RPMI8226 (cell line): ENCODE measurements around the gene ACOXL.

Experiments
- DNase-seq: peaks from one replicate; pipeline ENCODE4 v3.0.0-alpha.2; 2015

The ACOXL gene

DNA sequence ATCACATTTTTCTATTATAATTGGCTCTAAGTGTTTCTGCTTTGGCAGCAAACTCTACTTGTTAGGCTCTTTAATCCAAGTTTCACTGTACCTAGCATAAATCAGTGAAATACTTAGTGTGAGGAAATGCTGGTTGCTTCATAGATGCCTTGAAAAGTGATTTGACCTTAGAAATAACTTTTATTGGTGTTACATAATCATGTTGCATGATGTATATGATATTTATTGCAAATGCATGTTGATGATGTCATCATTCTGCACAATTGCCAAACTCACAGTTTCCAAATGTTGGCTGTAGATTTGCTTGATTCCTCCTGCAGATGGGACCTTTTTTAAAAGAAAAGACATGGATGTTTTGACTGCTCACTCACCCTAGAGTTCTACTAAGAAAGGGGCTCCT is 250.8 kb downstream of the ACOXL start:
- DNase-seq = no peak

- no peak for DNase-seq
Measured at GRCh38 chr2:110984694-110985490, 252.5 kb downstream of the ACOXL start.

DNA sequence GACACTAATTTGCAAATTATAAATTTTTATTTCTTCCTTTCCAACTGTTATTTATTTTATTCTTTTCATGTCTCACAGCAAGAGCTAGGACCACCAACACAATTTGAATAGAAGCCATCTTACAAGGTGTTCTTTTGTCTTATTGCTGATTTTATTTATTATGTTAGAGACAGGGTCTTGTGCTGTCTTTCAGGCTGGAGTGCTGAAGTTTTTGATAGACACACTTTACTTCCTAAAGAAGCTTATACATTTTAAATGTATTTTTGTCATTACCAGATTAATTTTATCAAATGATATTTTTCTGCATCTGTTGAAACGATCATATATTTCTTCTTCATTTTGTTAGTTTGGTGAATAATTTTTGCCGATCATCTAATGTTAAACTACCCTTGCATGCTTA is 258.1 kb downstream of the ACOXL start:
- DNase-seq = no peak

DNA sequence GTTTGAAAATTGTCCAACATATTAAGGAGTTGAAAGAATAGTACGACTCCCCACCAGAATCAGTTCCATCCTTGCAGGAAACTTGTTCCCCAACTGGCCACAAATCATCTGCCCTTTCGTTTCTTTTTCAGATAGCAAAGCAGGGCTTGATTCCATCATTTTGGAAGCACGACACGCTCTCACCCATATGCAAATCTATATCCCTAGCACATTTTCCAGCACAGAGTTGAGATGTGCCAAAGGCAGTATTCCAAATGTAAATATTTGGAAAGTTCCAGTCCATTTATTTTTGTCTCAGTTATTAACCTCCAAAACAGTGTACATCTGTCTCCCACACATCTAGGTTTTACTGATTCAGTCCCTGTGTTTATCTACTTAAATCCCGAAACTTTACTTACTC is 259.5 kb downstream of the ACOXL start:
- DNase-seq = no peak

DNA sequence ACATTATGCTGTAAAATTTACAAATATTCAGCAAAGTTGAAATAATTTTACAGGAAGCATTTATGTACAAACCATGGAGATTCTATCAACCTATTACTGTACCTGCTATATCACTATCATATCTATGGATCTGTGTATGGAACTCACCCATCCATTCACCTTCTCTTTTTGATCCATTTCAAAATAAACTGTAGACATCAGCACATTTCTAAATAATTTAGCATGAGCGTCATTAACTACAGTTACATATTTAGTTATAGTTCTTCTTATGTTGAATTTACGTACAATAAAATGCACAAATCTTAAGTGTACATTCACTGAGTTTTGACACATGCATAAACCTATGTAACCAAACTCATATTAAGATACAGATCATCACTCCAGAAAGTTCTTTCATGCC is 260.5 kb downstream of the ACOXL start:
- no peak for DNase-seq

DNA sequence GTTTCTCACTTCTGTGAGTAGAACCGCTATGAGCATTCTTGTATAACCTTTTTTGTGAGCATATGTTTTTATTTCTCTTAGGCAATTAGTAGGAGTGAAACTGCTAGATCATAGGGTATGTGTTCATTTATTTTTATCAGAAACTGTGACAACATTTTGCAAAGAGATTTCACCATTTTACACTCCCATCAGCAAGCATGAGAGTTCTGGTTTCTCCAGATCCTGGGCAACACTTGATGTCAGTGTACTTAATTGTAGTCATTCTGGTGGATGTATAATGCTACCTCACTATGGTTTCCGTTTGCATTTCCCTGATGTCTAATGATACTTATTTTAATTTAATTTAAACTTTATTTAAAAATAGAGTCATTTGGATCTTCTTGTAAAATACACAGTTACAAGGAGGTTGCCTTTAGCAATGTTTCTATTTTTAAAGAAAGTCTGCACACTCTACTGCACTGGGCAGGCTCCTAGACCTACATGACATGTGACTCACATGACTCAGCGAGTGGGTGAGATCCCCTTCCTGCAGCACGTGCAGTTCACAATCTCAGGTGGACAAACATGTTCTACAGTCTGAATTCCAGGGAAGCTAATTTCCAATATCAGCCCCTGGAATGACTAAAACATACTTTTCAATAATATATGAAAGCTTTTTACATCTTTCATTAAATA is 261.3 kb downstream of the ACOXL start:
- DNase-seq = no peak

DNA sequence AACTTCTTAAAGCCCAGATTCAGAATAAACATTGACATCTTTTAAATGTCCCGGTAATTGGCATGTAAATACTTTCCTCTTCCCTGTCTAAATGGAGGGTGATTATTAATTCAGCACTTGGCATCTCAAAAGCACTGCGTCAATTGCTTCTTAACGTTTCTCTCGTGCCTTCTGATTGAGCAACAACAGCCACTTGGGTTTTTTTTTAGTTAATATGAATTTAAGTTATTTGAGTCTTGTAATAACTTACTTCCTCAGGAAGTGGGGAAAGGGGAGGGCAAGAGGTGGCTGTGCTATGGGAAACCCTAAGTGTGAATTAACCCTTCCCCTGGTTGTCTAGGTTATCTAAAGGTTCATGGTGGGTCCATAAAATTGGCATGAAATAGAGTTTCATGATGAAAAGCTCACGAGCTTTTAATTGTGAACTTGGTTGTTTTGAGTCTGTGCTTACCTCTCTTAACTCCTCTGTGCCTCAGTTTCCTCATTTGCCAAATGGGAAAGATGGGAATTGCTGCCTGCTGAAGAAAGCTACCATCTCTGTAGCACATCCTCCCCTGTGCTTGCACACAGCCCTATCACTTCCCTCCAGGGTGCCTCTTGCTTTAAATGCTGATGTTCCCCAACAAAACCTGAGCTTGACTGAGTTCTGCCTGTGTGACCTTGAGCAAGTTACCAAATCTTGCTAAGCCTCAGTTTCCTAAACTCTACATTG is 262.0 kb downstream of the ACOXL start:
- DNase-seq = no peak

DNA sequence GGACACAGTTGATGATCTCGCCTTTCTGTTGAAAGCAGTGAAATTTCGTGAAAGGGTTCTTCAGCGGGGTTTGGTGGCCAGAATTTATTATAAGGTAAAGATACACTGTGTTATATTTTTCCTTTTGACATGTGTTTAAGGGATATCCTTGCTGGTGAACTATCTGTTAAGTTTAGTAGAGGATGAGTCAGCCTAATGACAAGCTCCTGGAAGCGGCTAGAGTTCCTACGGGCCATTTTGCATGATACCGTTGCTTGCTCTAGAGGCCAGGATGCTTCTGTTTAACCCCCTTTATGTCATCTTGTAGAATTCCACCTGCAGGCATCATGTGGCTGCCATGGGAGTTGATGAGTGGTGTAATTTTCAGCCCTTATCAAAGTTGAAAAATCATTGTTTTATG is 263.5 kb downstream of the ACOXL start:
- DNase-seq = no peak

DNA sequence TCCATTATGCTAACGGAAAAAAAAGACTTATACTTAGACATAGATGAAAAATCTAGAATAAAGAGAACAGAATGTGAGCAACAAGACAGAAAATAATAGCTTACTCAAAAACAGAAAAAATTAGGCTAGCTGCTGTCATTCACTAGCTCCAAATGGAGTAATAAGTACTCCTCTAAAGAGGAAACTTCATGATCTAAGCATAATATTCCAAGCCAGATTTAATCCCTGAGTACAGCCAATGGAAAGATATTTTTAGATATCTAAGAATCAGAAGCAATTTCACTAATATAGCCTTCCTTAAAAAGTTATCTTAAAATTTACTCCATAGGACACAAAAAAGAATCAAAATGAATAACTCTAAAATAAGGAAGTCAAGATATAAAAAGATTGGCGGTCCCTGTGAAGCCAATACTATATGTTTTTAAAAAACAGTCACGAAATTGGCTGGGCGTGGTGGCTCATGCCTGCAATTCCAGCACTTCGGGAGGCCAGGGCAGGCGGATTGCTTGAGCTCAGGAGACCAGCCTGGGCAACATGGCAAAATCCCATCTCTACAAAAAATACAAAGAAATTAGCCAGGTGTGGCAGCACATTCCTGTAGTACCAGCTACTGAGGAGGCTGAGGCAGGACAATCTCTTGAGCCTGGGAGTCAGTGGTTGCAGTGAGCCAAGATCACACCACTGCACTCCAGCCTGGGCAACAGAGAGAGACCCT is 265.1 kb downstream of the ACOXL start:
- no peak for DNase-seq

- no peak for DNase-seq
Measured at GRCh38 chr2:110998311-110998710, 265.9 kb downstream of the ACOXL start.

DNA sequence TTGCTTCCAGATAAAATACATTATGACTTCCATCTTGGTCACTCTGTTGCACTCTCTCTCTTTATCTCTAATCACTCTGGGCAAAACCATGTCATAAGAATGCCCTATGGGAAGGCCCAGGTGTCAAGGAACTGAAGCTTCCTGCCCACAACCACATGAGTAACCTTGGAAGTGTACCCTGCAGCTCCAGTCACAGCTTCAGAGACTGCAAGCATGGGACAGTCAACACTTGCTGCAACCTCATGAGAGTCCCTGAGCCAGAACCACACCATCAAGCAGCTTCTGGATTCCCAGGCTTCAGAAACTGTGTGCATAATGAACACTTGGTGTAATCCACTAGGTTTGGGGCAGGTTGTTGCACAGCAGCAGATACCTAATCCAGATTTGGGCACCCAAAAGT is 267.3 kb downstream of the ACOXL start:
- DNase-seq = no peak

- no peak for DNase-seq
Measured at GRCh38 chr2:111005307-111005706, 272.9 kb downstream of the ACOXL start.

- DNase-seq = no peak
Measured at GRCh38 chr2:111005821-111006220, 273.4 kb downstream of the ACOXL start.

GRCh38 chr2:111007757-111008688 is 275.6 kb downstream of the ACOXL start:
- no peak for DNase-seq

- no peak for DNase-seq
Measured at GRCh38 chr2:111011218-111011617, 278.8 kb downstream of the ACOXL start.

- no peak for DNase-seq
Measured at GRCh38 chr2:111015283-111015995, 283.1 kb downstream of the ACOXL start.

DNA sequence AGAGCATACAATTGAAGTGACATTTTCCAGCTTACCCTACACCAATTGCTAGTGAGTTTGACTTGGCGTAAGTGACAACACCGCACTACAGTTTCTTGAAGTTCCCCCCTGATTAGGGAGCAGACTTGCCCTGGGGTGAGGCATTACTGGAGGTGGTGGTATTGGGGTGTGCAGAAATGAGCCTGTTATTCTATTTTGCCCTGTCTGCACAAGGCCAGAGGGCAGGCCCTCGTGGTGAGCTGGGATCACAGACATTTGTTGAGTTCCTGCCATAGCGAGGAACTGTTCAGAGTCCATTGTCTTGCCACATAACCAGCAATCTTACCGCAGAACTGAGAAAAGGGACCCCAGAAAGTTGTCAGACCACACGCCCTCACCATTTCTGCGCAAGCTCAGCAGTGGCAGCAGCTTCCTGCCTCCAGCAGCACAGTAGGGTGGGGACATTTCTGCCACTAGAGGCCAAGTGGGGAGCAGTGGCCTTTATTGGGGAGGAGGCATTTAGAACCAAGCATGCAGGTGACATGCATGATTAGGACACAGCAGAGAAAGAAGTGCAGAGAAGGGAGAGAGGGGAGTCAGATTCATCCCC is 284.8 kb downstream of the ACOXL start:
- DNase-seq = no peak

GRCh38 chr2:111017909-111018308 is 285.5 kb downstream of the ACOXL start:
- DNase-seq = no peak

DNA sequence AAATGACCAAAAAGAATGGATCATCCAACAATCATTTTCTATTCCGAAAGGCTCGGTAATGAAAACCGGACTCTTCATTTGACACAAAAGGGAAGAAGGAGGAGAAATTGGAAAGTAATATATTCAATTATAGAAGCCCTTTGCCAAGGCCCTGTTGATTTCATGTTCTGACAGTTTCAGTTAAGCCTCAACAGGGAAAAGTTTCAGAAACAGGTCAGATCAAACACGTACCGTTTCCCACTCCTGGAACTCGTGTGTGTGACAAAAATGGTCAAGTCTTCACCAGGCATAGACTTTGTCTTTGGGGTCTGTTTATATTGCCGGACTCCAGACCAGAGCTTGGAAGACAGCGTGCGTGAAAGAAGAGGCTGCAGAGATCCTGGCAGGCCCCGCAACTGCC is 287.0 kb downstream of the ACOXL start:
- DNase-seq = no peak

DNA sequence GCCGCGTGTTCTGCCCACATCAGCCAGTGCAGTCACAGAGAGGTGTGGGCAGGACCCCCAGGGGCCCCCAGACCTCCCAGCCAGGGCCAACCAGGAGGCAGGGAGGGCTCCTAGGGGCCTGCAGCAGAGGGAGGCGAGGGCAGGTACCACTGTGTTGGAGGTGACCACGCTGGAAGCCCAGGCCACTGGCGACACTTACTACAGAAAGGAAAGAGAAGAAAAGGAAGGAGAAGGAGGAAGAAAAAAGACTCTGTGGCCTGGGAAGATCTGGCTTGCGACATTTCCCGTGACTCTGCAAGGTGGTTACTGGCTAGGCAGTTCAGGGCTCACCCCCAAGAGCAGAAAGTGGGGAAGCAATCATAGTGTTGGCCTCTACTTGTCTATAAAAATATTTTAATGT is 290.3 kb downstream of the ACOXL start:
- DNase-seq = no peak

GRCh38 chr2:111024496-111024895 is 292.1 kb downstream of the ACOXL start:
- DNase-seq = peak; percentile 18
